HCT116 (cell line): ENCODE data around the gene CDH7. TPM values are rescaled to one million over a fixed set of nuclear protein-coding genes. Genes with fewer than 3 reads are reported as not detected.

Experiments
- ATAC-seq: fragments of 200-7000 bp; cut with Tn5 transposase; 2 replicates; pipeline ENCODE4 v1.9.1; 2020; ENCODE audit warnings: mild to moderate bottlenecking, moderate library complexity
- BruUV-seq: library from RNA; stranded (reverse); fragments of 400-500 nt; replicated peaks from 2 replicates; lab custom pipeline; 2021; lab: Mats Ljungman, UMichigan
- CTCF ChIA-PET: fragments of 300-600 bp; sonication (Branson Sonifier 250); formaldehyde crosslinking; loops from one replicate; lab custom pipeline; 2021; ENCODE audit warnings: antibody characterized with exemption; lab: Charles Lee
- POLR2A ChIA-PET: fragments of 300-600, 350-600 bp; sonication (Branson Sonifier 250); formaldehyde crosslinking; loops from one replicate; lab custom pipeline; 2021; ENCODE audit warnings: antibody characterized with exemption; lab: Charles Lee
- RAD21 ChIA-PET, 2 experiments: fragments of 300-600 bp; sonication (Branson Sonifier 250); formaldehyde crosslinking; loops; one replicate each; lab custom pipeline; 2023; ENCODE audit warnings: low total read pairs in 2 of 2; ENCODE audit not compliant: uncharacterized antibody in 2 of 2, unreplicated experiment in 2 of 2, low non-redundant PET in 1 of 2; lab: Charles Lee
- DNase-seq: peaks from one replicate; pipeline ENCODE4 v3.0.0-alpha.2; 2010; ENCODE audit warnings: low read depth, low spot score
- H2AFZ ChIP-seq: fragments of 200-600 bp; shearing (Covaris generic), sonication (generic); 2 replicates; pipeline ENCODE4 v1.6.1; 2017; ENCODE audit warnings: low read depth, mixed run types, mixed read lengths, antibody characterized with exemption, low read length; ENCODE audit not compliant: poor library complexity, severe bottlenecking
- H3K27ac ChIP-seq: 2 replicates; pipeline ENCODE4 v1.5.1; 2012; ENCODE audit warnings: low read depth, low read length
- H3K27me3 ChIP-seq: fragments of 200-600 bp; sonication (generic); 2 replicates; pipeline ENCODE4 v1.6.1; 2016; ENCODE audit warnings: mixed run types, low read length, mixed read lengths; ENCODE audit not compliant: insufficient read depth
- H3K36me3 ChIP-seq, 2 experiments: fragments of 200-500 bp in 1 of 2; fragments of 200-600 bp in 1 of 2; sonication (Bioruptor generic) in 1 of 2; sonication (generic) in 1 of 2; 2 replicates each; pipeline versions ENCODE4 v1.5.1 to v1.6.1; 2014 to 2016; ENCODE audit warnings: low read length in 2 of 2, inconsistent platforms in 1 of 2, mixed read lengths in 1 of 2, mixed run types in 1 of 2; ENCODE audit not compliant: insufficient read depth in 2 of 2, control insufficient read depth in 1 of 2
- H3K4me1 ChIP-seq, 2 experiments: fragments of 200-600 bp in 1 of 2; sonication (generic) in 1 of 2; 2 replicates each; pipeline versions ENCODE4 v1.5.1 to v1.6.1; 2012 to 2017; ENCODE audit warnings: low read length in 2 of 2, inconsistent platforms in 1 of 2, mild to moderate bottlenecking in 1 of 2, mixed read lengths in 1 of 2, mixed run types in 1 of 2, moderate library complexity in 1 of 2; ENCODE audit not compliant: insufficient read depth in 2 of 2, control insufficient read depth in 1 of 2
- H3K4me2 ChIP-seq: fragments of 200-600 bp; sonication (generic); 2 replicates; pipeline ENCODE4 v1.6.1; 2017; ENCODE audit warnings: mixed run types, low read length, mixed read lengths
- H3K4me3 ChIP-seq, 2 experiments: fragments of 200-600 bp in 1 of 2; sonication (generic) in 1 of 2; replicated peaks in 1 of 2; 2 replicates each; pipeline ENCODE4 v1.5.1; 2011 to 2016; ENCODE audit warnings: low read length in 2 of 2, control low read depth in 1 of 2, low read depth in 1 of 2, mild to moderate bottlenecking in 1 of 2, mixed read lengths in 1 of 2, mixed run types in 1 of 2
- H3K79me2 ChIP-seq: fragments of 200-600 bp; sonication (generic); 2 replicates; pipeline ENCODE4 v1.6.1; 2017; ENCODE audit warnings: mild to moderate bottlenecking, mixed run types, low read length, moderate library complexity, mixed read lengths; ENCODE audit not compliant: insufficient read depth
- H3K9ac ChIP-seq: fragments of 200-600 bp; sonication (generic); 2 replicates; pipeline ENCODE4 v1.6.1; 2016; ENCODE audit warnings: low read length, mixed read lengths
- H3K9me2 ChIP-seq: fragments of 200-600 bp; sonication (generic), shearing (Covaris generic); 2 replicates; pipeline ENCODE4 v1.6.1; 2017; ENCODE audit warnings: mixed run types, mild to moderate bottlenecking, moderate library complexity; ENCODE audit not compliant: insufficient read depth
- H3K9me3 ChIP-seq, 2 experiments: fragments of 200-500 bp in 1 of 2; fragments of 200-600 bp in 1 of 2; sonication (Bioruptor generic) in 1 of 2; sonication (generic) in 1 of 2; 2 replicates each; pipeline ENCODE4 v1.6.1; 2014 to 2017; ENCODE audit warnings: low read length in 2 of 2, mixed read lengths in 2 of 2, inconsistent platforms in 1 of 2, low read depth in 1 of 2, mild to moderate bottlenecking in 1 of 2, mixed run types in 1 of 2, moderate library complexity in 1 of 2; ENCODE audit not compliant: control insufficient read depth in 1 of 2, insufficient read depth in 1 of 2
- H4K20me1 ChIP-seq: fragments of 200-600 bp; sonication (generic), shearing (Covaris generic); 2 replicates; pipeline ENCODE4 v1.6.1; 2017; ENCODE audit warnings: mixed run types, mild to moderate bottlenecking, moderate library complexity; ENCODE audit not compliant: insufficient read depth
- CBX3 ChIP-seq: IDR thresholded peaks from 2 replicates; pipeline ENCODE4 v1.6.1; 2012; ENCODE audit warnings: low read depth
- CEBPB ChIP-seq: IDR thresholded peaks from 2 replicates; pipeline ENCODE4 v1.6.1; 2012; ENCODE audit warnings: low read depth
- EGR1 ChIP-seq: IDR thresholded peaks from 2 replicates; pipeline ENCODE4 v1.6.1; 2012; ENCODE audit warnings: low read depth
- ELF1 ChIP-seq: IDR thresholded peaks from 2 replicates; pipeline ENCODE4 v1.6.1; 2012; ENCODE audit warnings: low read depth, borderline replicate concordance
- EZH2 ChIP-seq: fragments of 200-600 bp; sonication (generic); IDR thresholded peaks from 2 replicates; pipeline ENCODE4 v1.6.1; 2017; ENCODE audit warnings: antibody characterized with exemption, mixed run types
- EZH2phosphoT487 ChIP-seq: fragments of 200-600 bp; IDR thresholded peaks from 2 replicates; pipeline ENCODE4 v1.6.1; 2018; ENCODE audit warnings: antibody characterized with exemption, borderline replicate concordance
- JUND ChIP-seq: IDR thresholded peaks from 2 replicates; pipeline ENCODE4 v1.6.1; 2012
- POLR2A ChIP-seq: IDR thresholded peaks from 2 replicates; pipeline ENCODE4 v1.7.0; 2011; ENCODE audit warnings: borderline replicate concordance; ENCODE audit not compliant: insufficient read depth, insufficient read length; ENCODE audit errors: extremely low read depth
- POLR2AphosphoS5 ChIP-seq: IDR thresholded peaks from 2 replicates; pipeline ENCODE4 v1.6.1; 2011; ENCODE audit warnings: mild to moderate bottlenecking, low read depth, low read length, moderate library complexity
- RAD21 ChIP-seq: IDR thresholded peaks from 2 replicates; pipeline ENCODE4 v1.6.1; 2012; ENCODE audit warnings: low read depth, mild to moderate bottlenecking
- SIN3A ChIP-seq: IDR thresholded peaks from 2 replicates; pipeline ENCODE4 v1.6.1; 2012; ENCODE audit warnings: low read depth
- SP1 ChIP-seq: IDR thresholded peaks from 2 replicates; pipeline ENCODE4 v1.6.1; 2012; ENCODE audit warnings: low read depth
- ZFX ChIP-seq: fragments of 450-650 bp; IDR thresholded peaks from 2 replicates; pipeline ENCODE4 v1.6.1; 2017
- ZNF274 ChIP-seq: fragments of 200-500 bp; sonication (Bioruptor generic); IDR thresholded peaks from 2 replicates; pipeline ENCODE4 v1.6.1; 2014; ENCODE audit warnings: mild to moderate bottlenecking, low read depth, low read length, inconsistent platforms
- intact Hi-C: fragments of 100-400 bp; cut with micrococcal nuclease; formaldehyde crosslinking; loops from 2 replicates; pipeline ENCODE4 v1.10.0; 2022
- total RNA-seq: library from RNA; stranded (reverse); gene quantifications from one replicate; pipeline ENCODE4 v1.2.1, GENCODE V29; 2021; ENCODE audit not compliant: unreplicated experiment
- TF ChIP-seq, protein P1 (sequence below): IDR thresholded peaks from 2 replicates; pipeline ENCODE4 v1.6.1; 2012; ENCODE audit warnings: low read depth
- TF ChIP-seq, protein P2 (sequence below): IDR thresholded peaks from 2 replicates; pipeline ENCODE4 v1.6.1; 2012

CDH7 gene
- total RNA-seq, 1 experiment from 2014 or later = not detected

DNA sequence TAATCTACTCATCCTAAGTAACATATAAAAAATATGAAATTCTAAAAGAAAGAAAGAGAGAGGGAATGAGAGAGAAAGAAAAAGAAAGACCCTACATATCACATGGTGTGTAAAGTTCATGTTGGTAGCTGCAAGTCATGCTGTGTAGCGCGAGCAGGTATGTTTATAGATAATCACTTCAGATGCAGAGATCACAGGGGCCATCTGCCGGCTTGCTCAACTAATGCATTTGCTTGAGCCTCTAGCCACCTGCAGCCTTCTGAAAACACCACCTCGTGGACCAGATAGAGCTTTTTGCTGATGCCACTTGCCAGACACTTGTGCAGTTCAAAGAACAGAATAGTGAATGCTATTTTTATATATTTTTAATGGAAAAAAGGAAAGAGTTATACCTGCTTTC is 37.6 kb downstream of the CDH7 start:
- intact Hi-C loops = no loop called here

More for the DNA sequence above, 37.6 kb downstream of the CDH7 start:
- Histone ChIP-seq H4K20me1 (no peaks in the 10 kb centered on the region), H3K27ac (no peak overlapping the region), H3K79me2 (no peaks in the 10 kb centered on the region), H3K4me1 (no peaks in the 10 kb centered on the region), H3K4me2 (no peak overlapping the region), H2AFZ (no peak overlapping the region), H3K9me2 (no peaks in the 10 kb centered on the region), H3K9me3 (peaks cover 3 to 18% of the 10 kb centered on the region in 2 experiments), H3K36me3 (no peaks in the 10 kb centered on the region), H3K9ac (no peak overlapping the region), H3K4me3 (no peak overlapping the region), H3K27me3 (no peaks in the 10 kb centered on the region)
- POLR2A ChIA-PET = no interaction called here
- TF ChIP-seq POLR2AphosphoS5 (no peak), CBX3 (no peak), RAD21 (no peak), SIN3A (no peak), CEBPB (no peak), ZNF274 (no peak), ELF1 (no peak), POLR2A (no peak), EZH2 (no peak), ZFX (no peak), EGR1 (no peak), EZH2phosphoT487 (no peak), JUND (no peak), SP1 (no peak)
- TF ChIP-seq, protein P1, sequence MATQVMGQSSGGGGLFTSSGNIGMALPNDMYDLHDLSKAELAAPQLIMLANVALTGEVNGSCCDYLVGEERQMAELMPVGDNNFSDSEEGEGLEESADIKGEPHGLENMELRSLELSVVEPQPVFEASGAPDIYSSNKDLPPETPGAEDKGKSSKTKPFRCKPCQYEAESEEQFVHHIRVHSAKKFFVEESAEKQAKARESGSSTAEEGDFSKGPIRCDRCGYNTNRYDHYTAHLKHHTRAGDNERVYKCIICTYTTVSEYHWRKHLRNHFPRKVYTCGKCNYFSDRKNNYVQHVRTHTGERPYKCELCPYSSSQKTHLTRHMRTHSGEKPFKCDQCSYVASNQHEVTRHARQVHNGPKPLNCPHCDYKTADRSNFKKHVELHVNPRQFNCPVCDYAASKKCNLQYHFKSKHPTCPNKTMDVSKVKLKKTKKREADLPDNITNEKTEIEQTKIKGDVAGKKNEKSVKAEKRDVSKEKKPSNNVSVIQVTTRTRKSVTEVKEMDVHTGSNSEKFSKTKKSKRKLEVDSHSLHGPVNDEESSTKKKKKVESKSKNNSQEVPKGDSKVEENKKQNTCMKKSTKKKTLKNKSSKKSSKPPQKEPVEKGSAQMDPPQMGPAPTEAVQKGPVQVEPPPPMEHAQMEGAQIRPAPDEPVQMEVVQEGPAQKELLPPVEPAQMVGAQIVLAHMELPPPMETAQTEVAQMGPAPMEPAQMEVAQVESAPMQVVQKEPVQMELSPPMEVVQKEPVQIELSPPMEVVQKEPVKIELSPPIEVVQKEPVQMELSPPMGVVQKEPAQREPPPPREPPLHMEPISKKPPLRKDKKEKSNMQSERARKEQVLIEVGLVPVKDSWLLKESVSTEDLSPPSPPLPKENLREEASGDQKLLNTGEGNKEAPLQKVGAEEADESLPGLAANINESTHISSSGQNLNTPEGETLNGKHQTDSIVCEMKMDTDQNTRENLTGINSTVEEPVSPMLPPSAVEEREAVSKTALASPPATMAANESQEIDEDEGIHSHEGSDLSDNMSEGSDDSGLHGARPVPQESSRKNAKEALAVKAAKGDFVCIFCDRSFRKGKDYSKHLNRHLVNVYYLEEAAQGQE = no peak
- TF ChIP-seq, protein P2, sequence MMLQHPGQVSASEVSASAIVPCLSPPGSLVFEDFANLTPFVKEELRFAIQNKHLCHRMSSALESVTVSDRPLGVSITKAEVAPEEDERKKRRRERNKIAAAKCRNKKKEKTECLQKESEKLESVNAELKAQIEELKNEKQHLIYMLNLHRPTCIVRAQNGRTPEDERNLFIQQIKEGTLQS = no peak
- RAD21 ChIA-PET = no interaction called here
- no peak for ATAC-seq
- CTCF ChIA-PET = no interaction called here
- BruUV-seq = no TSS peak
- no peak for DNase-seq
